Testis (tissue), 2 donors: ENCODE data around the gene FAM184B.

Experiments
- CTCF ChIP-seq, 3 experiments: fragments of 450-650 bp in 2 of 3; fragments of 200-600 bp in 1 of 3; sonication (generic) in 1 of 3; IDR thresholded peaks; one replicate each; pipeline ENCODE4 v1.5.1; 2016 to 2019; ENCODE audit warnings: antibody characterized with exemption in 3 of 3, mild to moderate bottlenecking in 2 of 3, moderate library complexity in 1 of 3
- POLR2A ChIP-seq: fragments of 450-650 bp; IDR thresholded peaks from one replicate; pipeline ENCODE4 v1.6.1; 2017; ENCODE audit warnings: antibody characterized with exemption, mild to moderate bottlenecking, moderate library complexity

- TF ChIP-seq CTCF (IDR thresholded peaks at IDR 0.05) (no peak), POLR2A (no peak)
Measured at GRCh38 chr4:17816142-17816541, 34.7 kb upstream of the FAM184B start.
